ENCODE results near the gene ZNF512B.
"Not testable (repeated sequence)": the region's sequence is repeated elsewhere in the genome, so short reads cannot be mapped to it uniquely, and the experiment has no call there.

Gene ZNF512B

DNA sequence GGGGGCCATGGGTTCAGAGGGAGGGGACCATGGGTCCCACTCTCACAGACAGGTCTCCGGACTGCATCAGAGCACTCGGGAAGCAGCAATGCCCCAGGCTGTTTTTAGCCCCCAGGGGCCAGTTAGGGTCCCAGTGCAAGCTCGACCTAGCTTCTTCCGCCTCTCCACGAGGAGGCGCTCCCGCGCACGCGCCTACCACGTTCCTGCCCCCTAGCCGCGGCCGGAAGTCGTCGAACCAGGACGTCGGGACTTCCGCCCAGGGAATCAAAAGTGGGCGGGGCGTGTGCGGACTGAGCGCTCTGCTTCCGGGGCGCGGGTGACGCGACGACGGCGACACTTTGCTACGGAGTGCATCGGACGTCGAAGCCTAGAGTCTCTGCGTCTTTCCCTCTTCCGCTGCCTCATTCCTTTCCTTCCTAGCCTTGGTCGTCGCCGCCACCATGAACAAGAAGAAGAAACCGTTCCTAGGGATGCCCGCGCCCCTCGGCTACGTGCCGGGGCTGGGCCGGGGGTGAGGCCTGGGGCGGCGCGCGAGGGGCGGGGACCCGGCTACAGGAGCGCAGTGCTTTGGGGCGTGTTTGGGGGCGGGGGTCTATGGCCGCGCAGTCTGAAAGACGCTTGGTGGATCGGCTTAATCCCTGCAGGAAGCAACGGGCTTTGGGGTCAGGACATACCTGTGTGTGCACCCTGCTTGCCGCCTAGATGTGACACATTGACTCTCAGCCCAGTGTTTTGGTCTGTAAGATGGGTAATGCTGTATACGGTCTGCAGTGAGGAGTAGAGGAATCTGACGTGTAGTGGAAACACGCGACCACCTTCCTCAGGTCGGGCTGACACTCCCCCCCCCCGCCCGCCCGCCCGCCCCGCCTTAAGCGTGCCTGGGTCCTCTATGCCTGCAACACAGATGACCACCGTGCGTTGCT, 11.3 kb upstream of the ZNF512B start, which contains the start of gene PRPF6:
TSS of gene PRPF6 (plus strand) at position 327 of the 923 bp plus-strand sequence. CDS start at position 441, 114 bp downstream.
- DNase-seq (ENCODE audit: low spot score in 2 of 2), result peak; percentile 92 to 95
- Mint-ChIP-seq H3K27ac (peak within 1 kb of the TSS; percentile 95), H3K36me3 (peaks cover 78% of the 10 kb centered on the region), H3K9me3 (no peaks in the 10 kb centered on the region), H3K4me3 (peak within 1 kb of the TSS; percentile 93), H3K4me1 (peaks cover 66% of the 10 kb centered on the region)
- peak; percentile 70 for ATAC-seq

DNA sequence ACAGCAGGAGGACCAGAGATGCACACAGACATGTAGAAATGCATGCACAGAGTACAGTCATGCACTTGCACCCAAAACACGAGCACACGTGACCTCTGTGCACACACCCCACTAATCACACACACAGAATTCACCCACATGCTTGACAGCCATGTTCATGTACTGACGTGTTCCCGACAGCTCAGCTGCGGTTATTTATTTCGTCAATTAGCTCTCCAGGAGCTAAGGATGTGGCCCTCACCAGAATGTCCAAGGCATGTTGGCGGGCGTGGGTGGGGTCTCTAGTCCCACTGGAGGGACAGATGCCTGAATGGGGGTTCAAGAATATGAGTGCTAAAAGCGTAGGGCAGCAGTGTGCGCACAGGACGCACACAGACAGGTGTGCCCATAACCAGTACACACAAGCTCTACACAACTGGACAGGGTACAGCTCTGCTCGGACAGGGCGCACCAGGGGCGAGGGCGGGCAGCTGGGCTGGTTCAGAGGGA, 10.6 kb upstream of the ZNF512B start:
- H3K27ac Mint-ChIP-seq, result peak overlapping the region; percentile 95
- H3K9me3 Mint-ChIP-seq, result no peaks in the 10 kb centered on the region
- DNase-seq (ENCODE audit: low spot score in 2 of 2) (no peak), ATAC-seq (peak; percentile 61)
- peaks cover 78% of the 10 kb centered on the region for H3K36me3 Mint-ChIP-seq
- H3K4me1 Mint-ChIP-seq, result peaks cover 70% of the 10 kb centered on the region
- H3K4me3 Mint-ChIP-seq, result peak overlapping the region; percentile 93

DNA sequence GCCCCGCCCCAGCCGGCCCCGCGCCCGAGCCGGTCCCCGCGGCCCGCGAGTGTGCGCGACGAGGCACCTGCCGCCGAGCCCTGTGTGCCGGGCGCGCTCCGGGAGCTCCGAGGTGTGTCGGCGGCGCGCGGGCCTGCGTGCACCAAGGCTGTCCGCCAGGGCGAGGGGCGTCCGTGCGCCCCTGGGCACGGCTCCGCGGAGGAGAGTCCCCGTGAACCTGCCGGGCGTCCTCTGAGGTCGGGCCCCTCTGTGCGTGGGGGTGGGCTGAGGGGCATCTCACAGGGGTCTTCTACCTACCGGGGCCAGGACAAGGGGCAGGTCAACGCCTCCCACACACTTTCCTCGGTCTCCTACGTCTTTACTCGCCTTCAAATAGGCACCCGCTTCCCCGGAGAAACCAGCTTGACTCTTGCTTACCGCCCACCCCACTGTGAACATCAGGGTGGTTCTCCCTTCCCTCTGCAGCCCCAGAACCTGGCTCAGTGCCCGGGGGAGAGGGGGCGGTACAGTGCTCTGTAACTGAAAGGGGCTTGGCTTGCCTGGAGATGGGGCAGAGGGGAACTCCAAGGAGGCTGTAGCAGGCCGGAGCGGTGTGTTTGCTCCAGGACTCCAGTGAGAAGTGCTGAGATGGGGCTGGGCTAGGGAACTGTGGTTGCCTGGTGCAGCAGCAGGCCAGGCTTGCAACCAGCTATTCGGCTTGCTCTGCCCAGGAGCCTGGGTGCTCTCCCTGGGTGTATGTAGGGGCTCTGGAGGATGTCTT, 10.0 kb upstream of the ZNF512B start, which contains the start of gene SAMD10:
TSS of gene SAMD10 (minus strand) at position 86 of the 760 bp plus-strand sequence. CDS start 175 bp downstream, outside the sequence.
- Mint-ChIP-seq H3K4me1 (peaks cover 67% of the 10 kb centered on the region), H3K36me3 (peaks cover 78% of the 10 kb centered on the region), H3K9me3 (no peaks in the 10 kb centered on the region), H3K27ac (peak within 1 kb of the TSS; percentile 95), H3K4me3 (peak within 1 kb of the TSS; percentile 93)
- ATAC-seq (peak; percentile 64), DNase-seq (ENCODE audit: low spot score in 2 of 2) (peak; percentile 69 to 95)

DNA sequence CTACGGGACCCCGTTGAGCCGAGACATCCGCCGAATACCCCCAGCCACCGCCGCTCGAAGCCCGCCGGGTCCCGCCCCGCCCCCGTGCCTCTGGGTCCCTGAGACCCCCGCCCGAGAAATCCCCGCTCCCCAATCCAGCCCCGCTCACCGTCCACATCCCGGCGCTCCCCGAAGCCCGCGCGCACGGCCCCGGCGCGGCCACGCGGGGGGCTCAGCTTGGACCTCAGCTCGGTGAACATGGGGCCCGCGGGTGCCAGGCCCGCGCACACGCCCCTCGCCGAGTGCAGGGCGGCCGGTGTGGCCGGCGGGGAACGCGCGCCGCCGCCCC, 9.5 kb upstream of the ZNF512B start:
- DNase-seq (ENCODE audit: low spot score in 2 of 2) (no peak), ATAC-seq (no peak)
- Mint-ChIP-seq H3K9me3 (no peaks in the 10 kb centered on the region), H3K4me1 (peaks cover 63% of the 10 kb centered on the region), H3K27ac (peak overlapping the region; percentile 95), H3K36me3 (peaks cover 78% of the 10 kb centered on the region), H3K4me3 (peak overlapping the region; percentile 93)

DNA sequence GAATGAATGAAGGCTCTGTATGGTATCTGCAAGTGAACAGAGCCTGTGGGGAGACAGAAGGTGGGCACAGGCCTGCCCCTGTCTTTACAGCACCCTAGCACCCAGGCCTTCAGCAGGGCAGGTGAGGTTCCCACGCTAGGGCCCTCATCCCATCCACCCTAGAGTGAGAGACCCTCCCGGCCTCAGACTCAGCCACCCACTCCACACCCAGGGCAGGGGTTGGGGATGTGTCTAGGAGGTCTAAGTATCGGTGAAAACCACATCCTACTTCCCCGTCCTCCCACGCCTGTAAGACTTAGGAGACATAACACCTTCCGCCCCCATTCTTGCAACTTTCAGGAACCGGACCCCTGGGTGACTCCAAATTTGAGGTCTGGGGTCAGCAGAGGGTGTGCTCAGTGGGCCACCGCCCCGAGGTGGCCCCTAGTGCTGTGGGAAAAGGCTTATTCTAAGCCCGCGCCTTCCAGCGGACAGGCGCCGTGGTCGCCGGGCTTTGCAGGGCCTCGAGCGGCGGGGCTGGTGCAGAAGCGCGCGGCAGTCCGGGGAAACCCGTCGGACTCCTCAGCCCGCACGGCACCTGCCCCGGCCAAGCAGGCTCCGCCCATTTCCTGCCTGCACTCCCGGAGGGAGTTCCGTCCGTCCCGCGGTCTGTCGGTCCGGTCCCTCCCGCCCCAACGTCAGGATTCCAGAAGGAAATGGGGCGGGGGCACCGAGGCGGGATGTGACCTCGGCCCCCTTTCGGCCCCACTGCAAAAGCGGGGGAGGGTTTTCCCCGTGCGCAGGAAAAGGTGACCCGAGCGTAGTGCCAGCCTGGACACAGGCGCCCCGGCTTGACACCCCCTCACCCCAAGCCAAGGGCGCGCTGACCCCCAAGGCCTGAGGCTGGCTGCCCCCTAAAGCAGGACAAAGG, 8.8 kb upstream of the ZNF512B start:
- H3K27ac Mint-ChIP-seq, result peak overlapping the region; percentile 95
- peak; percentile 66 to 90 for DNase-seq (ENCODE audit: low spot score in 2 of 2)

DNA sequence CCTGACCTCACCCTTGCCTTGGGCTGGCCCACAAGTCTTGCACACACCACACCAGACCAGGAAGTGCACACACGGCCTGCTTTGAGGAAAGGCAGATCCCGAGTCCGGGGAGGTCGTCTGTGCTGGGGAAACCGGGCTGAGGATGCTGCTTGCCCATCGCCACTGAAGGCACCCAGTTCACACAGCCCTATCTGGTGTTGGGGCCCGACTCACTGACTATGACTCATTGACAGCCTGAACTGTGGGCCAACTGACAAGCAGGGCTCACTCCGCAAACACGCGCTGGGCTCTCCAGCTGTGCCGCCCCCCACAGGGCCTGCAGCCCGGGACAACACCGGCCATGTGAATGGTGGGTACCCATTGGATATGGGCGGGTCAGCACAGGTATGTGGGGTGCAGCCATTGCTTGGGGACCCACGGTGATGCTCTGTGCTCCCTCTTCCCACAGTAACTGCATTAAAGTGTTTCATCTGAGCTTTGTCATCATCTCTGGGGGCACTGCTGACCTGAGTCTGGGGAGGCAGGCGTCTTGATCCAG, 8.1 kb upstream of the ZNF512B start:
- peaks cover 72% of the 10 kb centered on the region for H3K4me1 Mint-ChIP-seq
- H3K36me3 Mint-ChIP-seq, result peaks cover 78% of the 10 kb centered on the region
- ATAC-seq, result peak; percentile 71
- H3K27ac Mint-ChIP-seq, result peak overlapping the region; percentile 95
- H3K4me3 Mint-ChIP-seq, result peak overlapping the region; percentile 93
- DNase-seq (ENCODE audit: low spot score in 2 of 2), result peak; percentile 45 to 83
- no peaks in the 10 kb centered on the region for H3K9me3 Mint-ChIP-seq

More for the DNA sequence above, 8.8 kb upstream of the ZNF512B start:
- peak overlapping the region; percentile 93 for H3K4me3 Mint-ChIP-seq
- H3K4me1 Mint-ChIP-seq, result peaks cover 70% of the 10 kb centered on the region
- peaks cover 78% of the 10 kb centered on the region for H3K36me3 Mint-ChIP-seq
- ATAC-seq, result peak; percentile 32
- no peaks in the 10 kb centered on the region for H3K9me3 Mint-ChIP-seq

DNA sequence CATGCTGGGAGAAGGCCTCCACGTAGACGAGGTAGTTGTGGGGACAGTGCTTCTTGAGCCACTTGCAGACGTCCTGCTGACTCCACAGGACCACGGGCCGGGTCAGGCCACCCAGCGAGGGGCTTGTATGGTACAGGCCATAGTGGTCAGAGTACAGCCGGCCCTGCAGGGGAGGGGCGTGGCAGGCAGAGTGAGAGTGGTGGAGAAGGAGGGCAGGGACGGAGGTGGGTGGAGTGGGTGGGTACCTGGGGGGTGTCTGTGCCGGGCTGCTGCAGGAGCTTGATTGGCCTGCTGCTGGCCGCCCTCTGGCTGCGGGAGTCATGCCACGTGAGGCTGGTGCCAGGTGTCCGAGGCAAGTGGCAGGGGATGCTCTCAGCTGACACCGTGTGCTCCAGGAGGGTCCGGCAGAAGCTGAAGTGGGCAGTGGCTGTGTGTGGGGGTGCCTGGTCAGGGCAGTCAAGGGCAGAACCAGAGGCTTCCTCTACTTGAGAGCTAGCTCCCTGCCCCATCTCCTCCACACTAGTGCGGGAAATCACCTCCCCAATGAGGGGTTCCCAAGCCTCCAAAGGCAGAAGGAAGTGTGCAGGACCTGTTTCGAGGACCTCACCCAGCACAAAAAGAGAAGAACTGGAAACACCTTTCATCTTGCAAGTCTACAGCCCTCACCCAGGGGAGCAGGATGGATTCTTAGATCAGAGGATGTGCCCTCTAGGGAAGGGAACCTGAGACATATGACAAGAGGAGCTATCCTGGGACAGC, 7.4 kb upstream of the ZNF512B start:
- H3K4me3 Mint-ChIP-seq, result peak overlapping the region; percentile 93
- no peak for DNase-seq (ENCODE audit: low spot score in 2 of 2)

DNA sequence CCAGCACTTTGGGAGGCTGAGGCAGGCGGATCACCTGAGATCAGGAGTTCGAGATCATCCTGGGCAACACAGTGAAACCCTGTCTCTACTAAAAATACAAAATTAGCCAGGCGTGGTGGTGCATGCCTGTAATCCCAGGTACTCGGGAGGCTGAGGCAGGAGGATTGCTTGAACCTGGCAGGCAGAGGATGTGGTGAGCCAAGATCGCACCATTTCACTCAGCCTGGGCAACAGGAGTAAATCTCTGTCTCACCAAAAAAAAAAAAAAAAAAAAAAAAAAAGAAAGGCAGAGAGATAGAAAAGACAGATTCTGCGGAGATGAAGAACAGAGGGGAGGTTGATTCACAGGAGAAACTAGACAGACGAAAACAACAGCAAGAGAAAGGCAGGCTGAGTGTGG, 6.8 kb upstream of the ZNF512B start:
- peak overlapping the region; percentile 93 for H3K4me3 Mint-ChIP-seq

More for the DNA sequence above, 7.4 kb upstream of the ZNF512B start:
- no peaks in the 10 kb centered on the region for H3K9me3 Mint-ChIP-seq
- H3K4me1 Mint-ChIP-seq, result peaks cover 68% of the 10 kb centered on the region
- ATAC-seq, result no peak
- H3K36me3 Mint-ChIP-seq, result peaks cover 76% of the 10 kb centered on the region
- peak overlapping the region; percentile 95 for H3K27ac Mint-ChIP-seq

DNA sequence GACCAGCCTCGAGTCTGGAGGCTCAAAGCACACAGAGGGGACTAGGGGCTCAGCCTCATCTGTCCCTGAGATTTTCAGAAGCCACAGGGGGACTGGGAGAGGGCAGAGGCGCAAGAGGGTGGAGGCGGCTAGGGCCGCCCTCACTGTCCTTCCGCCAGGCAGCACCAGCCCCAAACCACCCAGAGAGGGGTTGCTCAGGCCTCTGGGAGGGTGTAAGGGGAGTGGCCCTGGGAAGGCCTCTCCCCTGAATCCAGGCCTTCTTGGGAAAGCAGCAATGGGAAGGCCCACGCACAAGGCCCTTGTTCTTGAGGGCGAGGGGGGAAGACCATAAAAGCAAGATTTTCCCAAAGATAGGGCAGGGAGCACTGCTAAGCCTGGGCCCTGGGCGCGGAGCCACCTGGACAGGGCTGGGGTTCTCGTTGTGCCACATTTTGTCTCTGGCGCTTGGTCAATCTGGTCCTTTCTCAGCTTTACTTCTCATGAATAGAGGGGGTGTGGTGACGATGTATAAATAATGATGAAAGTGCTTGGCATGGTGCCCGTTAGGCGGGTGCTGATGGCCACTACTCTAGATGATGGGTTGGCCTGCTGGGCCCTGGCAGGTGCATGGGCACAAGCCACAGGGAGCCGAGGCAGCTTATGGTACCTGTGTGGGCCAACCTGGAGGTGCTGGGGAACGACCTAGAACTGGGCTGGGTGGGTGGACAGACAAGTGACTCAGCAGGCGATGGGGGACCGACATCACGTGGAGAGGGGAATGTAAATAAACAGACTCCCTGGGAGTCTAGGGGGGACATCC, 4.9 kb upstream of the ZNF512B start:
- Mint-ChIP-seq H3K36me3 (peaks cover 80% of the 10 kb centered on the region), H3K4me1 (peaks cover 47% of the 10 kb centered on the region), H3K27ac (peak overlapping the region; percentile 82), H3K4me3 (no peak overlapping the region), H3K9me3 (no peaks in the 10 kb centered on the region)
- DNase-seq (ENCODE audit: low spot score in 2 of 2) (no peak), ATAC-seq (no peak)

More for the DNA sequence above, 6.8 kb upstream of the ZNF512B start:
- not testable (repeated sequence) for DNase-seq (ENCODE audit: low spot score in 2 of 2); ATAC-seq; H3K9me3 Mint-ChIP-seq
- Mint-ChIP-seq H3K4me1 (peaks cover 61% of the 10 kb centered on the region), H3K36me3 (peaks cover 76% of the 10 kb centered on the region), H3K27ac (peak overlapping the region; percentile 95)

DNA sequence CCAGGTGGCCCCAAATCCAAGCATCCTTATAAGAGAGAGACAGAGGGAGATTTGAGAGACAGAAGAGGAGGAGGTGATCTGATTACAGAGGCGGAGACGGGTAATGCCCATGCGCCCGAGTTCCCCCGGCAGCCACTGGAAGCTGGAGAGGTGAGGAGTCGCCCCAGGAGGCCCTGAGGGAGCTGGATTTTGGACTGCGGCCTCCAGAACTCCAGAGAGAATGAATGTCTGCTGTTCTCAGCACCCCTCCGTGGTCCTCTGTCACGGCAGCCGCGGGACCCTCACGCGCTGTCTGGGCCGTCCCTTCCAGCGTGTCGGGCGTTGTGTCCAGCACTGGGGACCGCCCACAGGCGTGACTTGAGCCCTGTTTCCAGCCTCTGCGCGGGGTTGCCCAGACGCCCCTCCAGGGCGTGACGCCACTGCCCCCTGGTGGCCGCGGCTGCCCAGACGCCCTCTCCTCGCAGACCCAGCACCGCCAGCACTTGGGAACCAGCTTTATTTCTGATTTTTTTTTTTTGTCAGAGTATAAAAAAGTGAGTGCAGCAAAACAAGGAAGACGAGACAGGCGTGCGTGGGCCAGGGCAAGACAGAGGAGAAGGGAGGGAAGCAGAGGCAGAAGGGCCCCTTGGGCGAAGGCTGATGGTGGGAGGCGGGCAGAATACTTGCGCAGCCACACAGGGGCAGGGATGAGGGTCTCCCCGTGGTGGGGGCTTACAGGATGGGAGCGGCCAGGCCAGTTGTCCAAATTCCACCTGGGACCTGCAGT, 4.1 kb upstream of the ZNF512B start:
- H3K9me3 Mint-ChIP-seq, result no peaks in the 10 kb centered on the region

DNA sequence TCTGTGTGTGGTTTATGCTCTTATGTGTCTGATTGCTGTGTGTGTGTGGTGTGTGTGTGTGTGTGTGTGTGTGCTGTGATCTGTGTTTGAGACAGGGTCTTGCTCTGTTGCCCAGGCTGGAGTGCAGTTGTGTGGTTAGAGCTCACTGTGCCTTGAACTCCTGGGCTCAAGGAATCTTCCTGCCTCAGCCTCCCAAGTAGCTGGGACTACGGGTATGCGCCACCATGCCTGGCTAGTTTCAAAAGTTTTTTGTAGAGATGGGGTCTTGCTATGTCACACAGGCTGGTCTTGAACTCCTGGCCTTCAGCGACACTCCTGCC, 3.4 kb upstream of the ZNF512B start:
- DNase-seq (ENCODE audit: low spot score in 2 of 2), result no peak
- peak overlapping the region; percentile 82 for H3K27ac Mint-ChIP-seq
- ATAC-seq, result no peak
- no peaks in the 10 kb centered on the region for H3K9me3 Mint-ChIP-seq
- H3K4me3 Mint-ChIP-seq, result no peak overlapping the region
- H3K36me3 Mint-ChIP-seq, result peaks cover 85% of the 10 kb centered on the region
- peaks cover 50% of the 10 kb centered on the region for H3K4me1 Mint-ChIP-seq

More for the DNA sequence above, 4.1 kb upstream of the ZNF512B start:
- peaks cover 83% of the 10 kb centered on the region for H3K36me3 Mint-ChIP-seq
- peak; percentile 85 to 89 for DNase-seq (ENCODE audit: low spot score in 2 of 2)
- H3K27ac Mint-ChIP-seq, result peak overlapping the region; percentile 82
- peak; percentile 46 for ATAC-seq
- H3K4me3 Mint-ChIP-seq, result no peak overlapping the region
- peaks cover 50% of the 10 kb centered on the region for H3K4me1 Mint-ChIP-seq

DNA sequence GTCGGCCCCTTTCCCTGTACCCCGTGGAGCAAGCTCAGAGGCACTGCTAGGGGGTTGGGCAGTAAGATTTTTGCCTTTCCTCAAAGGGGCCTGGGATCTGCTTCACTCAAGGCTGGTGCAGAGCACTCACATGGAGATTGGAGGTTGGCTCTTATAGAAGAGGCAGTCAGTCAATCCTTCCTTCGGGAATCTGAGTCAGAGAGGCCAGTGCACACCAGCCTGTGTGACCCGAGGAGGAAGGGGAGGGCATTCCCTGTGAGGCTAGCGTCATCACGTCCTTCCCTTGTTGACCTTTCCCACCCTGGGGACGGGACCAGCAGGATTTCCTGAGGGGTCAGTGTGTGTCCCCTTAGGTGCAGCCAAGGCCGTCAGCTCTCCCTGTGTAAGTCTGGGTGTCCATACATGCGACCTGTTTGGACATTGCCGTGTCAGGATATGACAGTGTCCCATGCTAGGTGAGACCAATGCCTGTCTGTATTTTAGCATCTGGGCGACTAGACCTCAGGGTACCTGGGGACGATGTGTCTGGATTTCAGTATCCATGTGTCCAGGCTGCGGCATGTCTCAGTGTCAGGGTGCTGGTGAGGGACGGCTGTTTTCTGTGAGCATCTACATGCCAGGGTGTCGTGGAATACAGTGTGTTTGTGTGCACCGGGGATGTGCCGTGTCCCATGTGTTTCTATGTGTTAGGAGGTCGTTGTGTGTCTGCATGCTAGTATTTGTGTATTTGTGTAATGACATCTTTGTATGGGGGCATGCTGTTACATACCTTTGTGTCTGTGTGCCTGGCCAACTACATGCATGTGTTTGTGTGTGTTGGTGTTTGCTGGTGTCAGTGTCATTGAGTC, 2.8 kb upstream of the ZNF512B start:
- Mint-ChIP-seq H3K4me1 (peaks cover 45% of the 10 kb centered on the region), H3K36me3 (peaks cover 79% of the 10 kb centered on the region), H3K9me3 (no peaks in the 10 kb centered on the region), H3K27ac (peak overlapping the region; percentile 82), H3K4me3 (no peak overlapping the region)
- DNase-seq (ENCODE audit: low spot score in 2 of 2) (peak in 1 of 2 donors; percentile 52), ATAC-seq (no peak)
